GM19328 (cell line): ENCODE results near the gene TAF1.
"Not testable (repeated sequence)": the region's sequence is repeated elsewhere in the genome, so short reads cannot be mapped to it uniquely, and the experiment has no call there.

ENCODE experiments used
- ATAC-seq: cut with Tn5 transposase; IDR thresholded peaks from one replicate; pipeline ENCODE4 v1.9.1; 2021; ENCODE audit warnings: mild to moderate bottlenecking, moderate library complexity; ENCODE audit not compliant: unreplicated experiment

The TAF1 gene

GRCh38 chrX:71416260-71416659, 50.1 kb downstream of the TAF1 start:
- ATAC-seq: not testable (repeated sequence)

- ATAC-seq: no peak
Observed at GRCh38 chrX:71420686-71421085, 54.5 kb downstream of the TAF1 start.

GRCh38 chrX:71432733-71433132, 66.6 kb downstream of the TAF1 start:
- no peak for ATAC-seq

- no peak for ATAC-seq
Observed at GRCh38 chrX:71438750-71439149, 72.6 kb downstream of the TAF1 start.

DNA sequence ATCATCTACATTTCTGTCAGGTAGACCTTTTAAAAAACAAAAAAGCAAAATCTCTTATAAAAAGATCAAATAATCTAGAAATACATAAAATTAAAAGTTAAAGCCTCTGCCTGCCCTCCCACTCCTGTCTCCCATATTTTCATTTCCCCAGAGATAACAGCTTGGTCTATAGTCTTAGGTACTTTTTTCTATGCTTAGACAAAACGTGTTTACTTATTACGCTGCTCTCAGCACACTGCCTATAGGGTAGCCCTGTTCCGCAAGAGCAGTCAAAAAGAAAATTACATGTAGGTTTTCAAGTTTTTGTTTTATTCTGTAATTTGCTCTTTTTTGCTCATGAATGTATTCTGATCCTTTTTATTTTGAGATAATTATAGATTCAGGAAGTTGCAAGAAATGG, 73.3 kb downstream of the TAF1 start:
- ATAC-seq: no peak

GRCh38 chrX:71439896-71440295, 73.7 kb downstream of the TAF1 start:
- ATAC-seq: no peak

GRCh38 chrX:71440401-71440800, 74.2 kb downstream of the TAF1 start:
- no peak for ATAC-seq

GRCh38 chrX:71441809-71442208, 75.7 kb downstream of the TAF1 start:
- not testable (repeated sequence) for ATAC-seq

DNA sequence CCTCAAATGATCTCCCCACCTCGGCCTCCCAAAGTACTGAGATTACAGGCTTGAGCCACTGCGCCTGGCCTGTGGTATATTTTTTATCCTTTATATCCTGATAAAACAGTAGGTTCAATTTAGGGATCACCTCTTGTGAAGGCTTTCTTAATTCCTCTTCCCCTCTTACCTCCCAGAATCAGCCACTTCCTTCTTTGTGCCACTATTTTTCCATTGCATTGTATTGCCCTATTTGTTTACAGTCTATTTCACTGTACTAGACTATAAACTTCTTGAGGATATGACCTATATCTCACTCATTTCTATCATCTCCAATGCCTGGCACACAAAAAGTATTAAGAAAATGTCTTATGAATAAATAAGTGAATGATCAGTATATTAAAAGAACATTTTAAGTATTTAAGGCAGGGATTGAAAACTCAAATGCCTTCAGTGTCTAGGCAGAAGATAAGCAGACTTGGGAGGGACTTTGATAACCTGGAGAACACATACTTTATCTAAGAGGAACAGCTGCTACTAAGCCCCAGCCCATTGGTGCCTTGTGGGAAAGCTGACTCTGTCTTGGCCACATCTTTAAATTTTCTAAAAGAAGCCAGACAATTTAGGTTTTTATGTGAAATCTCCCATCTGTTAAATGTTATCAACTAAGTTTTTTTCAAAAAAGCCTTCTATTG, 84.4 kb downstream of the TAF1 start:
- ATAC-seq: no peak

DNA sequence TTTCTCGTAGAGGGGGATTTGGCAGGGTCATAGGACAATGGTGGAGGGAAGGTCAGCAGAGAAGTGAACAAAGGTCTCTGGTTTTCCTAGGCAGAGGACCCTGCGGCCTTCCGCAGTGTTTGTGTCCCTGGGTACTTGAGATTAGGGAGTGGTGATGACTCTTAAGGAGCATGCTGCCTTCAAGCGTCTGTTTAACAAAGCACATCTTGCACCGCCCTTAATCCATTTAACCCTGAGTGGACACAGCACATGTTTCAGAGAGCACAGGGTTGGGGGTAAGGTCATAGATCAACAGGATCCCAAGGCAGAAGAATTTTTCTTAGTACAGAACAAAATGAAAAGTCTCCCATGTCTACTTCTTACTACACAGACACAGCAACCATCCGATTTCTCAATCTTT, 85.4 kb downstream of the TAF1 start:
- ATAC-seq: not testable (repeated sequence)

- no peak for ATAC-seq
Observed at GRCh38 chrX:71453056-71453455, 86.9 kb downstream of the TAF1 start.

- no peak for ATAC-seq
Observed at GRCh38 chrX:71454222-71454621, 88.1 kb downstream of the TAF1 start.

DNA sequence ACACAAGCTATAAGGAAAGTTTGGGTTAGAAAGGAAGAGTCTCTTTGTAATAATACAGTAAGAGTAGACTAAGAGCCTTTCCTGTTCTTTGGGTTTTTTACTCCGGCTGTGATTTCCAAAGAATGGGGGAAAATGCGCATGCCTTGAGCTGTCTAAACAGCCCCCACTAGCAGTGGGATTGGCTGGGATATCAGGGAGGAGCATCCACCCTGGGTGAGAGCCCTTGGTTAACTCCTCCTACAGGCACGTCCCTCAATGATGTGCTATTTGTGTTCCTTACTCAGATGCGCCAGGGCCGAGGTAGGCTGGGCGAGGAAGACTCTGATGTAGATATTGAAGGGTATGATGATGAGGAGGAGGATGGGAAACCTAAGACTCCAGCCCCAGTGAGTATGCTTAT, 92.7 kb downstream of the TAF1 start:
- no peak for ATAC-seq

GRCh38 chrX:71464968-71465367, 98.8 kb downstream of the TAF1 start:
- ATAC-seq: no peak

DNA sequence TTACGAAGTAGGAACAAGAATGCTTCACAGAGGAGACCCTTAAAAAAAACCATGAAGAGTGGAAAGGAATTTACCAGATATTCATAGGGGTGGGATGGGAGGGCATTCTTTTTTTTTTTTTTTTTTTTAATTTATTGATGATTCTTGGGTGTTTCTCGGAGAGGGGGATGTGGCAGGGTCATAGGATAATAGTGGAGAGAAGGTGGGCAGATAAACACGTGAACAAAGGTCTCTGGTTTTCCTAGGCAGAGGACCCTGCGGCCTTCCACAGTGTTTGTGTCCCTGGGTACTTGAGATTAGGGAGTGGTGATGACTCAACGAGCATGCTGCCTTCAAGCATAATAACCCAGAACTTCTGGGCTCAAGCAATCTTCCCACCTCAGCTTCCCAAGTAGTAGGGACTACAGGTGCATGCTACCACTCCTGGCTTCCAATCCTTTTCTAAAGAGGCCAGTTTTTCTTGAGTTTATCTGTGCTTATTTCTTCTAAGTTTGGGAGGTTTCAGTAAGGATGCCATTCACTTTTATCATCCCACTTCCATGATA, 100.9 kb downstream of the TAF1 start:
- ATAC-seq: no peak

DNA sequence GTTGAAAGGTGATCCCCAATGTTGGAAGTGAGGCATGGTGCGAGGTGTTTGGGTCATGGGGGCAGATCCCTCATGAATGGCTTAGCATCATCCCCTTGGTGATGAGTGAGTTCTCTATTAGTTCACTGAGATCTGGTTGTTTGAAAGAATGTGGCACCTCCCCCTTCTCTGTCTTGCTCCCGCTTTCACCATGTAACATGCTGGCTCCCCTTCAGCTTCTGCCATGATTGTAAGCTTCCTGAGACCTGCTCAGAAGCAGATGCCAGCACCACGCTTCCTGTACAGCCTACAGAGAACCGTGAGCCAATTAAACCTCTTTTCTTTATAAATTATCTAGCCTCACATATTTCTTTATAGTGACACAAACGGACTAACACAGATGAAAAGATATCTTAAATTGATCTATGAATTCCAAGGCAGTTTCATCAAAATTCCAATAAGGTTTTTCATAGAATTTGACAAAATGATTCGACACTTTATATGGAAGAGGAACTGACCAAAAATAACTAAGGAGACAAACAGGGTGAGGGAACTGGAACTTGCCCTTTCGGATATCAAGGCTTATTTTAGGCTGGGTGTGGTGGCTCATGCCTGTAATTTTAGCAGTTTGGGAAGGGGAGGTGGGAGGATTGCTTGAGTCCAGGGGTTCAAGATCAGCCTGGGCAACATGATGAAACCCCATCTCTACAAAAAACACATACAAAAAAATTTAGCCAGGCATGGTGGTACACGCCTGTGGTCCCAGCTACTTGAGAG, 109.8 kb downstream of the TAF1 start:
- no peak for ATAC-seq

DNA sequence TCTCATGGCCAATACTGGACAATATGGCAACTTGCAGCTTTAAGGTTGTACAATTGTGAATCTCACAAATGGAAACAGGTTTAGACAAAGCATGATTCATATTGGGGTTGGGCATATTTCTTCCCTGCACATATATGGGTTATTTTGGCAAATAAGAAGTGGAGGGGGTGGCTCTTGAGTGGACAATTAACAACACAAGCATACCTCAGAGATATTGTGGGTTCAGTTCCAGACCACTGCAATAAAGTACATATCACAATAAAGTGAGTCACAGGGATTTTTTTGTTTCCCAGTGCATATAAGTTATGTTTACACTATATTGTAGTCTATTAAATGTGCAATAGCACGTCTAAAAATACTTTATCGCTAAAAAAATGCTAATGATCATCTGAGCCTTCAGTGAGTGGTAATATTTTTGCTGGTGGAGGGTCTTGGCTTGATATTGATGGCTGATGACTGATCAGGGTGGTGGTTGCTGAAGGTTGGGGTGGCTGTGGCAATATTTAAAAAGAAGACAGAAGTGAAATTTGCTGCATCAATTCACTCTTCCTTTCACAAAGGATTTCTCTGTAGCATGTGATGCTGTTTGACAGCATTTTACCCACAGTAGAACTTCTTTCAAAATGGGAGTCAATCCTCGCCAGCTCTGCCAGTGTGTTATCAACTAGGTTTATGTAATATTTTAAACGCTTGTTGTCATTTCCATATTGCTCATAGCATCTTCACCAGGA, 116.2 kb downstream of the TAF1 start:
- ATAC-seq: no peak

- ATAC-seq: no peak
Observed at GRCh38 chrX:71487814-71488213, 121.7 kb downstream of the TAF1 start.

DNA sequence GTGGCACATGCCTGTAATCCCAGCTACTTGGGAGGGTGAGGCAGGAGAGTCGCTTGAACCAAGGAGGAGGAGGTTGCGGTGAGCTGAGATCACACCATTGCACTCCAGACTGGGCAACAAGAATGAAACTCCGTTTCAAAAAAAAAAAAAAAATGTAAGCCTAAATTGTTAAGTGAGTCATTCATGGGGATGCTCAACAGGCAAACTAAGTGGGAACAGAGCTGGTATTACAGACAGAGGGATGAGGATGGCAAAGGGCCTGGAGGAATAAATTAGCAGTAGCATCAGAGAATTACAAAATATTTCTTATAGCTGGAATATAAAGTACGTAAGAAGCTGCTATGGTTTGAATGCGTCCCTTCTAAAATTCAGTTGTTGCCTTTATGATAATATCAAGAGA, 123.4 kb downstream of the TAF1 start:
- ATAC-seq: no peak

DNA sequence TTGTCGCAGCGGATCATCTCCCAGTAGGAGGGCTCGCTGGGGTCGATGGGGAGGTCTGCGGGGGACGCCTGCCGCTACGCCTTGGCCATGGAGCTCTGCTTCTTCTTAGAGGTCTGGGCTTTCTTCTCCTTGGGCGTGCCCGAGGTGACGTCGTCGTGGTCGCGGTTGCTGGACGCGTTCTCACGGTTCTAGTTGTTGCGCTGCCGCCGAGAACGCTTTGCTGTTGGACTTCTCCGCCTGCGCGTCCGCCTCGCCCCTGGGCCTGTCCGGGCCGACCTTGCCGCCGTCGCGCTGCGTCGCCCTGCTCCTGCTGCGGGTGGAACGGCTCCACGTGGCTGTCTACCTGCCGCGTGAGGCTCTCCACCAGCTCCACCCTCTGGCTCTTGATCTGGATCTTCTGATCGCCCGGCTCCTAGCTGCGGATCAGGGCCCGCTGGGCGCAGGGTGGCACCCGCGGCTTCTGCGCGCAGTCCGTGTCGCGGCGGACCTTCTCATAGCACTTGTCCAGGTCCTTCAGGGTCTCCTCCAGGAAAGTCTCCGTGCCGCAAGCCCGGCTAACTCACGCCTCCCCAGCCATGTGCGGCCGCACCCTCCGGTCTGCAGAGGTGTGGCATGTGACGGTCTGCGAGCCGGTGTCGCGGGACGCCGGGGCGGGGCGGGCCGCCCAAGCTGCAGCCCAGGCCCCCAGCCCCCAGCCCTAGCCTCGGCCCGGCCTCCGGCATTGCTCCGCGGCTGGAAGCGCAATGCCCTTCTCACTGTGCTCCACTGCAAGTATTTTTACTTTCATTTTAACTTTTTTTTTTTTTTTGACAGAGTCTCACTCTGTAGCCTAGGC, 126.3 kb downstream of the TAF1 start:
- no peak for ATAC-seq

DNA sequence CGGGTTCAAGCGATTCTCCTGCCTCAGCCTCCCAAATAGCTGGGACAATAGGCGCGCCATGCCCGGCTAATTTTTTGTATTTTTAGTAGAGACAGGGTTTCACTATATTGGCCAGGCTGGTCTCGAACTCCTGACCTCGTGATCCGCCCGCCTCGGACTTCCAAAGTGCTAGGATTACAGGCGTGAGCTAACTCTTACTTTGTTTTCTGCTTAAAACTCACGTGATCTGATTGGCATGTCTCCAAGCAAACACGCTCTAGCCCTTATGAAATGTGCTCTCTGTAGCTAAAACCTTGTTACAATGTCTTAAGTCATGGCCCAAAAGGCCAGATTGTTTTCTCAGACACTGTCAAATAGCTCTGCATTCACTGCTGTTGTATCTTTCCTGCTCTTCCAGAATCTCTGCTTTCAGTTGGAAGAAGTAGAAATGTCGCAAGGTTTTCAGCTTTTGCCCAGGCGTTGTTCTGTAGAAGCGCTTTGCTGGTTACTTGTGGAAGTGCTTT, 127.0 kb downstream of the TAF1 start:
- no peak for ATAC-seq
